GM19324 (cell line): Measurements from ENCODE around the gene TTC27.
"Not testable (repeated sequence)": the region's sequence is repeated elsewhere in the genome, so short reads cannot be mapped to it uniquely, and the experiment has no call there.

Source experiments
- ATAC-seq: cut with Tn5 transposase; IDR thresholded peaks from one replicate; pipeline ENCODE4 v1.9.1; 2021; ENCODE audit warnings: mild to moderate bottlenecking, moderate library complexity; ENCODE audit not compliant: unreplicated experiment, low FRiP score

The TTC27 gene

GRCh38 chr2:32750880-32751279, 123.0 kb downstream of the TTC27 start:
- ATAC-seq = no peak

GRCh38 chr2:32752205-32752604, 124.4 kb downstream of the TTC27 start:
- no peak for ATAC-seq

- ATAC-seq = no peak
Measured at GRCh38 chr2:32752952-32753351, 125.1 kb downstream of the TTC27 start.

GRCh38 chr2:32754676-32755075, 126.8 kb downstream of the TTC27 start:
- not testable (repeated sequence) for ATAC-seq

GRCh38 chr2:32755666-32756065, 127.8 kb downstream of the TTC27 start:
- ATAC-seq = no peak

GRCh38 chr2:32756074-32756727, 128.4 kb downstream of the TTC27 start:
- ATAC-seq = no peak

- ATAC-seq = no peak
Measured at GRCh38 chr2:32758232-32758631, 130.4 kb downstream of the TTC27 start.

- no peak for ATAC-seq
Measured at GRCh38 chr2:32760628-32761027, 132.8 kb downstream of the TTC27 start.

GRCh38 chr2:32768387-32769174, 140.7 kb downstream of the TTC27 start:
- ATAC-seq = no peak

- no peak for ATAC-seq
Measured at GRCh38 chr2:32770360-32770759, 142.5 kb downstream of the TTC27 start.

- no peak for ATAC-seq
Measured at GRCh38 chr2:32772638-32773447, 145.0 kb downstream of the TTC27 start.

GRCh38 chr2:32773448-32773808, 145.6 kb downstream of the TTC27 start:
- ATAC-seq = no peak

- ATAC-seq = no peak
Measured at GRCh38 chr2:32775954-32776353, 148.1 kb downstream of the TTC27 start.

GRCh38 chr2:32777714-32778113, 149.9 kb downstream of the TTC27 start:
- ATAC-seq = no peak

- no peak for ATAC-seq
Measured at GRCh38 chr2:32780961-32781360, 153.1 kb downstream of the TTC27 start.

- ATAC-seq = no peak
Measured at GRCh38 chr2:32783469-32783868, 155.6 kb downstream of the TTC27 start.

GRCh38 chr2:32783933-32784332, 156.1 kb downstream of the TTC27 start:
- ATAC-seq = no peak

- no peak for ATAC-seq
Measured at GRCh38 chr2:32787207-32787606, 159.4 kb downstream of the TTC27 start.

- ATAC-seq = no peak
Measured at GRCh38 chr2:32788114-32788513, 160.3 kb downstream of the TTC27 start.

- no peak for ATAC-seq
Measured at GRCh38 chr2:32792416-32792815, 164.6 kb downstream of the TTC27 start.

GRCh38 chr2:32798829-32799228, 171.0 kb downstream of the TTC27 start:
- no peak for ATAC-seq
